OCI-LY3 (cell line): ENCODE measurements around the gene PHF10.

Experiments used
- EZH2phosphoT487 ChIP-seq: fragments of 200-600 bp; shearing (Covaris generic); IDR thresholded peaks from 2 replicates; pipeline ENCODE4 v1.6.1; 2018; ENCODE audit warnings: antibody characterized with exemption, mixed run types, low read depth
- TF ChIP-seq, protein P1 (sequence below): fragments of 200-600, 300-600 bp; sonication (generic); IDR thresholded peaks from 2 replicates; pipeline ENCODE4 v1.5.1; 2014; ENCODE audit warnings: antibody characterized with exemption, low read length, low read depth

DNA sequence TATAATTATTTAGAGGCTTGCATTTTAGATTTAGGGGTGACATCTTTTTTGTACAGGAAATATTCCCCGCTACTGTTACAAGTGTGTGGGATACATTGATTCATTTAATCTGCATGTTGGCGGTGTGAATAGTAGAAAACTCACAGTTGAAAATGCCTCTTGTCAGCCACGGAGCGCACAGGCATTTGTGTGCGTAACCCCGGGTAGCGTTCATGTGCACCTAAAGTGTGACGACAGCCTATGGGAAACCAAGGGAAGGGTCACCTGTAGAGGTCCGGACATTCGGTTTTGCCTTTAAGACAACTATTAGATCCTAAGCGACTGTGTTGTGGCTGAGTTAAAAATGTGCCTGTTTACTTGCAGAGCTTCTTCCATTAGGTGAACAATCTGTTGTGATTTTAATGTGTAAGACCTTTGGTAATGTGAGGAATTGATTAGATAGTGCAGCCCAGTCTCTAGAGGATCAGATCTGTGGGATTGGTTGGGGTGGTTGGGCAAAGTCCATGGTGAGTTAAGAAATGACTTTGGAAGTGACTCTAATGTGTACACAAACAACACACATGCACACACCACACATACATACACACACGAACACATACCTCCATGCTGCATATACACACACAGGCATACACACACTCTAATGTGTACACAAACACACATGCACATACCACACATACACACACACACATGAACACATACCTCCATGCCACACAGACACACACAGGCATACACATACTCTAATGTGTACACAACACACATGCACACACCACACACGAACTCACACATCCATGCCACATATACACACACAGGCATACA, 42.8 kb upstream of the PHF10 start:
- TF ChIP-seq, protein P1, sequence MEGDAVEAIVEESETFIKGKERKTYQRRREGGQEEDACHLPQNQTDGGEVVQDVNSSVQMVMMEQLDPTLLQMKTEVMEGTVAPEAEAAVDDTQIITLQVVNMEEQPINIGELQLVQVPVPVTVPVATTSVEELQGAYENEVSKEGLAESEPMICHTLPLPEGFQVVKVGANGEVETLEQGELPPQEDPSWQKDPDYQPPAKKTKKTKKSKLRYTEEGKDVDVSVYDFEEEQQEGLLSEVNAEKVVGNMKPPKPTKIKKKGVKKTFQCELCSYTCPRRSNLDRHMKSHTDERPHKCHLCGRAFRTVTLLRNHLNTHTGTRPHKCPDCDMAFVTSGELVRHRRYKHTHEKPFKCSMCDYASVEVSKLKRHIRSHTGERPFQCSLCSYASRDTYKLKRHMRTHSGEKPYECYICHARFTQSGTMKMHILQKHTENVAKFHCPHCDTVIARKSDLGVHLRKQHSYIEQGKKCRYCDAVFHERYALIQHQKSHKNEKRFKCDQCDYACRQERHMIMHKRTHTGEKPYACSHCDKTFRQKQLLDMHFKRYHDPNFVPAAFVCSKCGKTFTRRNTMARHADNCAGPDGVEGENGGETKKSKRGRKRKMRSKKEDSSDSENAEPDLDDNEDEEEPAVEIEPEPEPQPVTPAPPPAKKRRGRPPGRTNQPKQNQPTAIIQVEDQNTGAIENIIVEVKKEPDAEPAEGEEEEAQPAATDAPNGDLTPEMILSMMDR: no peak
- no peak for TF ChIP-seq EZH2phosphoT487
